Measurements from ENCODE around the gene MS4A7. TPM values are rescaled to one million over a fixed set of nuclear protein-coding genes. Genes with fewer than 3 reads are reported as not detected.

Gene MS4A7
- total RNA-seq, 1 experiment from 2014 or later, result 0.22 TPM

GRCh38 chr11:60375316-60375715 lies 3.0 kb upstream of the MS4A7 start:
- Histone ChIP-seq H2AFZ (ENCODE audit: low read depth, low read length, poor library complexity, severe bottlenecking) (no peak overlapping the region), H3K36me3 (ENCODE audit: control insufficient read depth in 1 of 2, insufficient read depth in 2 of 2, low read length in 2 of 2) (no peaks in the 10 kb centered on the region), H3K4me2 (ENCODE audit: low read length) (no peak overlapping the region), H3K4me3 (replicated peaks in 1 of 2; ENCODE audit: low read depth in 1 of 2, low read length in 2 of 2) (no peak overlapping the region), H4K20me1 (ENCODE audit: insufficient read depth) (no peaks in the 10 kb centered on the region), H3K27me3 (ENCODE audit: insufficient read depth, low read length) (no peaks in the 10 kb centered on the region), H3K9ac (ENCODE audit: low read length) (no peak overlapping the region), H3K4me1 (ENCODE audit: control insufficient read depth in 1 of 2, insufficient read depth in 2 of 2, low read length in 2 of 2) (no peaks in the 10 kb centered on the region), H3K79me2 (ENCODE audit: insufficient read depth, low read length) (no peaks in the 10 kb centered on the region), H3K9me3 (ENCODE audit: control insufficient read depth in 1 of 2, insufficient read depth in 1 of 2, low read depth in 1 of 2, low read length in 2 of 2) (no peaks in the 10 kb centered on the region), H3K9me2 (ENCODE audit: insufficient read depth) (no peaks in the 10 kb centered on the region), H3K27ac (ENCODE audit: low read depth, low read length) (no peak overlapping the region)
- ATAC-seq (no peak), DNase-seq (ENCODE audit: low read depth, low spot score) (no peak)
- ChIA-PET CTCF (no interaction called here), POLR2A (no interaction called here), RAD21 (ENCODE audit: low non-redundant PET in 1 of 2, low total read pairs in 2 of 2, uncharacterized antibody in 2 of 2, unreplicated experiment in 2 of 2) (no interaction called here)
- intact Hi-C loops (cut with micrococcal nuclease), result no loop called here
- no TSS peak for BruUV-seq (replicated peaks)
- TF ChIP-seq ZBTB33 (IDR thresholded peaks at IDR 0.05; ENCODE audit: extremely low read depth, insufficient replicate concordance, low read length) (no peak), CTCF (IDR thresholded peaks at IDR 0.05 in 2 of 3, conservative IDR thresholded peaks at IDR 0.05 in 1 of 3; ENCODE audit: borderline replicate concordance in 1 of 3, insufficient read depth in 1 of 3, low read depth in 2 of 3, low read length in 2 of 3) (no peak), TCF7L2 (IDR thresholded peaks at IDR 0.05; ENCODE audit: borderline replicate concordance, extremely low read depth, insufficient read depth, insufficient read length) (no peak), EZH2 (IDR thresholded peaks at IDR 0.05) (no peak), MAX (IDR thresholded peaks at IDR 0.05) (no peak), SIN3A (IDR thresholded peaks at IDR 0.05; ENCODE audit: low read depth) (no peak), JUND (IDR thresholded peaks at IDR 0.05) (no peak), EGR1 (IDR thresholded peaks at IDR 0.05; ENCODE audit: low read depth) (no peak), CBX3 (IDR thresholded peaks at IDR 0.05; ENCODE audit: low read depth) (no peak), SRF (IDR thresholded peaks at IDR 0.05; ENCODE audit: low read depth) (no peak), EZH2phosphoT487 (IDR thresholded peaks at IDR 0.05; ENCODE audit: borderline replicate concordance) (no peak), ZNF274 (IDR thresholded peaks at IDR 0.05; ENCODE audit: low read depth, low read length) (no peak), ZFX (IDR thresholded peaks at IDR 0.05) (no peak), POLR2A (IDR thresholded peaks at IDR 0.05; ENCODE audit: borderline replicate concordance, extremely low read depth, insufficient read depth, insufficient read length) (no peak)

All from HCT116 (cell line).